Left lobe of liver (tissue), 2 donors: ENCODE measurements around the gene GLIS2. TPM values are rescaled to one million over a fixed set of nuclear protein-coding genes. Genes with fewer than 3 reads are reported as not detected.

Source experiments
- ATAC-seq: fragments of 200-7000 bp; cut with Tn5 transposase; one replicate; pipeline ENCODE4 v1.9.1; 2020; ENCODE audit warnings: mild to moderate bottlenecking, moderate library complexity
- DNase-seq: peaks from one replicate; pipeline ENCODE4 v3.0.0-alpha.2; 2020; ENCODE audit warnings: low spot score
- total RNA-seq: library from RNA; stranded (reverse); gene quantifications from one replicate; pipeline ENCODE4 v1.2.1, GENCODE V29; 2021
- donor health status: DM: no; HTN: no; CAD: no; lungs with moderate emphysema.
- donor health status: DM: no; HTN: yes; CAD: no.

Gene GLIS2
- 1.6 TPM for total RNA-seq

DNA sequence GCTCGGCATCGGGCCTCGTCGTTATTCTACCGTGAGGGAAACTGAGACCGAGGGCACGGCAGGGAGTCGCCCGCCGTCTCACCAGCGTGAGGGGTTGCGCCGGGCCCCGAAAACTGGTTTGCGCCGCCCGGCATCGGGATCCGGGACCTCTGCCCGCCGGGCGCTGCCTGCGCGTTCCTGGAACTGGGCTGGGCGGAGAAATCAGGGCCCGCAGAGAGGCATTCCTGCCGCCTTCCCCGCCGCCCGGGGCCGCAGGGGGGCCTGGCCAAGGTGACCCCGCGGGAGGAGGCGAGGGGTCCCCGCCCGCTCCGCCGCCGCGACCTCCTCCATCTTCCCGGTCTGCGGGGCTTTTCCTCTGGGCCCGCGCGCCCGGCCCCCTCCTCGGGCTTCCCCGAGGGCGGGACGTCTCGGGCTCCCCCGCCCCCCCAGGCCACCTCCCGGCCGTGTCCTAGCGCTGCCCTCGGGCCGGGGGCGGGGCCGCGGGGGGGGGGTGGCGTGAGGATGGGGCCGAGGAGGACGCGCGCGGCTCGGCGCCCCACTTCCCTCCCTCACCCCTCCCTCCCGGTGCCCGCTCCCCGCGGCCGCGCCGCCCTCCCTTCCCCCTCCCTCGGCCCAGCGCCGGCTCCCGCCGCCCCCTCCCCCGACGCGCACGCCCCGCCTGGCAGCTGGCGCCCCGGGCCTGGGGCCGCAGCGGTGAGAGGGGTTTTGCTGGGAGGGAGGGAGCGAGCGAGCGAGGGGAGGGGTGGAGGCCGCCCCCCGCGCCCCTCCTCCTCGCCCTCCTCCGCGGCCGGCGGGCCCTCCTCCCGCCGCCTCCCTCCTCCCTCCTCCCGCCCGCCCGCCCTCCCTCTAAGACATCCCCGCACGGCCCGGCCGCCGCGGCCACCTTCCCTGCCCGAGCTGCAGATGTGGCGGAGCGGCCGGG, at the start of gene GLIS2:
TSS of gene GLIS2 (plus strand) at position 882 of the 922 bp plus-strand sequence. CDS start 16,214 bp downstream, outside the sequence.
- peak; percentile 47 for DNase-seq
- peak; percentile 61 for ATAC-seq

DNA sequence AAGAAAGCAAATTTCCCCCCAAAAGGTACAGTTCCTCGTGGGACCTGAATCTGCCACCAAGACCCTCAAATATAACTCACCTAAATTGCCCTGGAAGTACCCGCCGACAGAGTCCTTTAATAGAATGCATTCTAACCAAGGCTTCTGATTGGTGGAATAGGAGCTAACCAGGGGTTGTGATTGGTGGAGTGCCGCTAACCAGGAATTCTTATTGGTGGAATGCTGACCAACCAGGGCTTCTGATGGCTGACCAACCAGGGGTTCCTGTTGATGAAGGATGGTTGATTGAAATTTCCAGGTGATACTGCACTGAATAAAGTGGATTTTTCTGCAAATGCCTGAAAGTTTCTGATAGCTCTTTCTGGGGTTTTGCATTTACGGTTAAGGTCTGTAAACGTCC, 49.5 kb upstream of the GLIS2 start:
- DNase-seq (no peak), ATAC-seq (no peak)

GRCh38 chr16:4270091-4270490, 45.8 kb upstream of the GLIS2 start:
- ATAC-seq (no peak), DNase-seq (no peak)

GRCh38 chr16:4270595-4270994, 45.3 kb upstream of the GLIS2 start:
- ATAC-seq (no peak), DNase-seq (no peak)

GRCh38 chr16:4271176-4272113, 44.4 kb upstream of the GLIS2 start:
- ATAC-seq = peak; percentile 86
- peak; percentile 94 for DNase-seq

- ATAC-seq = peak; percentile 41
- DNase-seq = no peak
Measured at GRCh38 chr16:4272114-4272956, 43.5 kb upstream of the GLIS2 start.

- ATAC-seq (no peak), DNase-seq (no peak)
Measured at GRCh38 chr16:4273858-4274311, 42.0 kb upstream of the GLIS2 start.

DNA sequence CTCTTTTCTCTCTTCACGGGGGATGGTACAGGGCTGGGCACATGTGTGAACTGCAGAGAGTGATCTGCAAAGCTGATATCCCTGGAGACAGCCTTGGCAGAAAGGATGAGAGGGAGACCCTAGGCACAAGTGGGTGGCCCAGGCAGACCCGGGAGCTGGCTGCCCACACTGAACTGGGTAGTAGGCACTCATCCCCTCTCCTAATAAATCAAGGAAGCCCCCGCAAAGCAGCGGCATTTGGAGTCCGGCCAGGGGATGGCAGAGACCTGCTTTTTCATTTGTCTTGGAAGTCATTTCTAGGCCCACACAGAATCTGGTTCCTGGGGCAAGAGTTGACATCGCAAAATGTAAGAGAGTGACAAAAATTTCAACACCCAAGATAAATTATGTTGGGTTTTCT, 40.0 kb upstream of the GLIS2 start:
- DNase-seq = no peak
- no peak for ATAC-seq

DNA sequence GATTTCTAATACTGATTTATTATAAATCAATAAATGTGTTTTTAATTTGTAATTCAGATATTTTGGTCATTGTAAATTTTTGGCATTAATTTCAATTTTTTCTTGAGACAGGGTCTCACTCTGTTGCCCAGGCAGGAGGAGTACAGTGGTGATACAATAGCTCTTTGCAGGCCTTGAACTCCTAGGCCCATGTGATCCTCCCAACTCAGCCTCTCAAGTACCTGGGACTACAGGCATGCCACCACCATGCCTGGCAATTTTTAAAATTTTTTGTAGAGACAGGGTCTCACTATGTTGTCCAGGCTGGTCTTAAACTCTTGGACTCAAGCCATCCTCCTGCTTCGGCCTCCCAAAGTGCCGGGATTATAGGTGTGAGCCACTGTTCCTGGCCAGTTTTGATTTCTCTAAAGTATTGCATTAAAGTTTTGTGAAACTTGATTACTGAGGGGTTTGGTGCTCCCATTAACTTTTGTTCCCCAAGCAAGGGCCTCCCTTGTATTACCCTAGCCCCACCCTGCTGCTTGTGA, 37.8 kb upstream of the GLIS2 start:
- ATAC-seq (no peak), DNase-seq (no peak)

DNA sequence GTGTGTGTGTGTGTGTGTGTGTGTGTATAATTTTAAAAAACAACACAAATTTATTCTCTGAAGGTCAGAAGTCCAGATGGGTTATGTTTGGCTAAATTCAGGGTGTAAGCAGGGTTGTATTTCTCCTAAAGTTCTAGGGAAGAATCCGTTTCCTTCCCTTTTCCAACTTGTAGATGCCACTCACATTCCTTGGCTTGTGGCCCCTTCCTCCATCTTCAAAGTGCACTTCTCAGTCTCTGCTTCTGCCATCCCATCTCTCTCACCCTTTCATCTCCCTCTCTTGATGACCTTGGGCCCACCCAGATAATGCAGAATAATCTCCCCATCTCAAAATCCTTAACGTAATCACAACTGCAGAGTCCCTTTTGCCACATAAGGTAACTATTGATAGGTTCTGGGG, 35.2 kb upstream of the GLIS2 start:
- no peak for ATAC-seq
- no peak for DNase-seq

GRCh38 chr16:4283441-4283840, 32.4 kb upstream of the GLIS2 start:
- ATAC-seq (no peak), DNase-seq (no peak)

GRCh38 chr16:4283939-4284338, 31.9 kb upstream of the GLIS2 start:
- no peak for ATAC-seq
- no peak for DNase-seq

GRCh38 chr16:4285167-4285566, 30.7 kb upstream of the GLIS2 start:
- DNase-seq (no peak), ATAC-seq (no peak)

DNA sequence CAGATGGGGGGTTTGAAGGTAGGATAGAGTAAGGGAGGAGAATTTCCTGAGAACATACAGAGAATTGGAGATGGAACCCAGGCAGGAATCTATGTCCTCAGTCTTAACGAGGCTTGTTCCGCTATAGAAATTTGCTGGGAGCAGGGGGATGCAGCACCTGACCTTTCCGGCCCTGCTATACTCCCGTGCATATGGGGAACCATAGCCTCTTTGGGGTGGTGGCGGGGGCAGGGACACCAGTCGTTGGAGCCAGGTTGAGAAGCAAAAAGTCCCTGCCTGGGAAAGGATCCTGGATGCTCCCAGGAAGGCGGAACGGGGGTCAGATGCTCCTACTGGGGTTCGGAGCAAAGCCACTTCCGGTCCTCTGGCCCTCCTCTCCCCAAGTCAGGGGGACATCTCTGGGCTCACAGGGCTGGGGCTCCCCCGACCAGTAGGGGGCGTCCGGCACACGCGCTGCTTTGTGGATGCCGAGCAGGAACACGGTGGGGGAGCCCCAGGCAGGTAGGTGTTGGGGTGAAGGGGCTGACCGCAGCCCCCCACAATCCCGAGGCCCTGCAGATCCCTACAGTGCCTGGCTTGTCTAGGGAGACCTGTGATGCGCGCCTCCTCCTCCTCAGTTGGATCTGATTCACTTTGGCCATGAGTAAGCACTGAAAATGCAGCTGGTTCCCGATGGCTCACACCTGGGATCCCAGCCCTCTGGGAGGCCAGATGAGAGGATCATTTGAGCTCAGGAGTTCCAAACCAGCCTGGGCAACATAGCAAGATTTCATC, 27.5 kb upstream of the GLIS2 start:
- DNase-seq = peak; percentile 72
- ATAC-seq = peak; percentile 91

GRCh38 chr16:4290236-4290830, 25.5 kb upstream of the GLIS2 start:
- ATAC-seq = peak; percentile 16
- DNase-seq = no peak

DNA sequence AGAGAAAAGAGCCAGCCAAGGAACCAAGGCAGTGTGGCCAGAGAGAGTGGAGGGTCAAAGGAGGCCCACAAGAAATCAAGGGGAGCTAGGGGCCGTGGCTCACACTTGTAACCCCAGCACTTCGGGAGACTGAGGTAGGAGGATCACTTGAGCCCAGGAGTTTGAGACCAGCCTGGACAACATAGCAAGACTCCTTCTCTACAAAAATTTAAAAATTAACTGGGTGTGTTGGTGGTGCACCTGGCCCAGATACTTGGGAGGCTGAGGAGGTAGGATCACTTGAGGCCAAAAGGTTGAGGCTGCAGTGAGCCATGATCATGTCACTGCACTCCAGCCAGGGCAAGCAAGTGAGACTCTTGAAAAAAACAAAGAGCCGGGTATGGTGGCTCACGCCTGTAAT, 24.2 kb upstream of the GLIS2 start:
- ATAC-seq = no peak
- no peak for DNase-seq

- DNase-seq = no peak
- ATAC-seq = no peak
Measured at GRCh38 chr16:4293181-4293716, 22.6 kb upstream of the GLIS2 start.

GRCh38 chr16:4293822-4294457, 21.9 kb upstream of the GLIS2 start:
- DNase-seq (no peak), ATAC-seq (peak; percentile 45)
